K562 (cell line): ENCODE results near the gene TGOLN2.

Experiments
- CTCF ChIP-seq, 3 experiments: IDR thresholded peaks in 2 of 3; conservative IDR thresholded peaks in 1 of 3; 2 replicates each; pipeline ENCODE4 v1.5.1; 2011 to 2012; ENCODE audit warnings: low read length in 3 of 3, mild to moderate bottlenecking in 3 of 3, control low read depth in 2 of 3, improper control_type of control experiment in 1 of 3, inconsistent platforms in 1 of 3, low read depth in 1 of 3, mixed read lengths in 1 of 3, moderate library complexity in 1 of 3; ENCODE audit not compliant: insufficient read depth in 2 of 3
- JUN ChIP-seq, 2 experiments: sonication (generic) in 1 of 2; formaldehyde crosslinking in 1 of 2; IDR thresholded peaks; 2 replicates each; pipeline versions ENCODE4 v1.6.1 to v1.8.0; 2012 to 2022; ENCODE audit warnings: borderline replicate concordance in 2 of 2, mild to moderate bottlenecking in 2 of 2, improper control_type of control experiment in 1 of 2, low read depth in 1 of 2, low read length in 1 of 2, missing genetic modification reagents in 1 of 2
- ZNF778 ChIP-seq: fragments of 450-650 bp; formaldehyde crosslinking; IDR thresholded peaks from 2 replicates; pipeline ENCODE4 v1.4.0; 2020; ENCODE audit warnings: mild to moderate bottlenecking, moderate library complexity

- TF ChIP-seq JUN (IDR thresholded peaks at IDR 0.05; ENCODE audit: borderline replicate concordance, low read depth, low read length) (no peak), JUN (CRISPR knock-in tag; IDR thresholded peaks at IDR 0.05; ENCODE audit: borderline replicate concordance) (no peak), ZNF778 (no peak), CTCF (IDR thresholded peaks at IDR 0.05 in 2 of 3, conservative IDR thresholded peaks at IDR 0.05 in 1 of 3; ENCODE audit: insufficient read depth in 2 of 3, low read depth in 1 of 3, low read length in 3 of 3) (no peak)
These were observed 12.5 kb upstream of the TGOLN2 start for GRCh38 chr2:85340034-85340892.
